IPS-18c (cell line): ENCODE measurements around the gene TMEM221.

Source experiments
- H3K4me3 ChIP-seq: 2 replicates; pipeline ENCODE4 v1.7.0; 2013; ENCODE audit warnings: low read depth, mild to moderate bottlenecking, low read length, moderate library complexity; ENCODE audit not compliant: insufficient read depth
- H3K9me3 ChIP-seq: one replicate; pipeline ENCODE4 v1.6.1; 2013; ENCODE audit warnings: mild to moderate bottlenecking, low read length, moderate library complexity; ENCODE audit not compliant: control insufficient read depth, insufficient read depth

TMEM221 gene

DNA sequence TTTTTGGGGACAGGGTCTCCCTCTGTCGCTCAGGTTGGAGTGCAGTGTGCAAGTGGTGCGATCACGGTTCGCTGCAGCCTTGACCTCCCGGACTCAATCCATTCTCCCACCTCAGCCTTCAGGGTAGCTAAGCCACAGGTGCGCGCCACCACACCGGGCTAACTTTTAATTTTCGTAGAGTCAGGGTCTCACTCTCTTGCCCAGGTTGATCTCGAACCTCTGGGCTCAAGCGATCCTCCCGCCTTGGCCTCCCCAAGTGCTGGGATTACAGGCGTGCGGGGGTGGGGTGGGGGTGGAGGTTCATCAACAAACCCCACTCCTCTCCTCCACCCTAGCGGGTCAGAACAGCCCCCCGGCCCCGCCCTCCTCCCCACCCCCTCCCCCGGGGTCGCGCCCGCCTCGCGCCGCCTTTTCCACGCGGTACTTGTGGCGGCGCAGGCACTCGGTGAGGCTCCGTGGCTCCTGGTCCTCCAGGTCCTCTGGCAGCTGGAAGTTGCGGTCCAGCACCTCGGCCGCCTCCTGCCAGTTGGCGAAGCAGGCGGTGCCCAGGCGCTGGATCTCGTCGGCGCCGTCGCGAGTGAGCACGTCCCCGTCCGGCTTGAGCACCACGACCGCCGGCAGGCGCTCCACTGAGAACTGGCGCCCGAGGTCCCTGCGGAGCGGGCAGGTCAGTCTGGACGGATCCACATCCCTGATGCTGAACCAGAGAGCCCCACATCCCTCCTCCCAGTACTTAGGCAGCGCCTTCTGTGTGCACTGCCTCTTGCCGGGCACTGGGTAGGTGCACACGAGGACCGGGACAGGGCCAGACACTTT is 7.0 kb upstream of the TMEM221 start:
- H3K4me3 ChIP-seq, result no peak overlapping the region
- H3K9me3 ChIP-seq, result no peaks in the 10 kb centered on the region

DNA sequence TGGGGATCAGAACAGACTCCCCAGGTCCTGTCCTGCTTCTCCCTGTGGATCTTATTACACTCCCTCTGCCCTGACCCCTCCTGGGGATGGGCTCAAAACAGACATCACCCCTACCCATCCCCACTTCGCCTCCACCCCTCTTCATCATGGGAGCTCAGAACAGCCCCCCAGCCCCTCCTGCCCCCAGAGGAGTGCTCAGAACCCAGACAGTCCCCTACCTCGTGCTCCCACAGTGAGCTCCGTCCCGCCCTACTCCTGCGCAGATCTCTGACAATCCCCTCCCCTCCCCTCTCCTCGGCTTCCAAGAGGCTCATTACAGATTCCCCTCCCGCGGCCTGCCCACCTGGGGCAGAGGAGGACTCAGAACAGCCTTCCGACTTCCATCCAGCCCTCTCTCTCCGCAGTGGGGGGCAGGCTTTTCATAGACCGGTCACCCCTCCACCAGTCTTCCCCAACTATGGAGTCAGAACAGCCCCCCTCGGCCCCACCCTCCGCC is 6.2 kb upstream of the TMEM221 start:
- no peaks in the 10 kb centered on the region for H3K9me3 ChIP-seq
- H3K4me3 ChIP-seq, result peak overlapping the region; percentile 28; the same call in 1 of the 2 replicates

DNA sequence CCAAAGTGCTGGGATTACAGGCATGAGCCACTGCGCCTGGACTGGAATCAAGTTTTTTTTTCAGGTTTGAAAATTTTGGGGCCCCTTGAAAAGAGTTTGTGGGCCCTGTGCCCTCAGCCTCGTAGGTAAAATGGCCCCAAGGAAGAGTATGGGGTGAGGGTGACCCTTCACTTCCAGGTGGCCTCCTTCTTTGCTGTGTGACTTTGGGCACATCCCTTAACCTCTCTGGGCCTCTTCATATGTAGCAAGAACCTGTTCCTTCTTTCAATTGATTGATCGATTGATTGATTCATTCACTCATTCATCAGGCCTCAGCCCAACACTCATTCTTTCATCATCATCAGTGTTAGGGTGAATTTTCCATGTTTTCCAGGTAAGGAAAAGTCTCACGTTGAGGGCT is 3.4 kb upstream of the TMEM221 start:
- H3K4me3 ChIP-seq, result no peak overlapping the region

DNA sequence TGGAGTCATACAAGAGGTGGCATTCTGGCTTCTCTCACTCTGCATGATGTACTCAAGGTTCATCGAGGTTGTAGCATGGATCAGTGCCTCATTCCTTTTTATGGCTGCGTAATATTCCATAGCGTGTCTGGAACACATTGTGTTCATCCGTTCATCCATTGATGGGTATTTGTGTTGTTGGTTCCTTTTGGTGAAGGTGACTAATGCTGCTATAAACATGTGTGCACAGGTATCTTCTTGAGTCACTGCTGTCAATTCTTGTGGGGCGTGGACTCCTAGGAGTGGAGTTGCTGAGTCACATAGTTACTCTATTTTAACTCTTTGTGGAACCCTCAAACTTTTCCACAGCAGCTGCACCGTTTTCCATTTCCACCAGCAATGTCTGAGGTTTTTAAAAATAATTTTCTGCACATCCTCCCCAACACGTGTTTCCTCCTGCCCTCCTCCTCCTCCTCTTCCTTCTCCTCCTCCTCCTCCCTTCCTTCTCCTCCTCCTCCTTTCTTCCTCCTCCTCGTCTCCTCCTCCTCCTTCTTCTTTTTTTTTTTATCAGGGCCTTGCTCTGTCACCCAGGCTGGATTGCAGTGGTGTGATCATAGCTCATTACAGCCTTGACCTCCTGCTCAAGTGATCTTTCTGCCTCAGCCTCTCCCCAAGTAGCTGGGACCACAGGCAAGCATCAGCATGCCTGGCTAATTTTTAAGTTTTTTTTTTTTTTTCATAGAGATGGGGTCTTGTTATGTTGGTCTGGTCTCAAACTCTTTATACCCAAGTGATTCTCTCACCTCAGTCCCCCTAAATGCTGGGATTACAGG is 2.0 kb upstream of the TMEM221 start:
- no peaks in the 10 kb centered on the region for H3K9me3 ChIP-seq
- H3K4me3 ChIP-seq, result no peak overlapping the region

More for the DNA sequence above, 3.4 kb upstream of the TMEM221 start:
- no peaks in the 10 kb centered on the region for H3K9me3 ChIP-seq

DNA sequence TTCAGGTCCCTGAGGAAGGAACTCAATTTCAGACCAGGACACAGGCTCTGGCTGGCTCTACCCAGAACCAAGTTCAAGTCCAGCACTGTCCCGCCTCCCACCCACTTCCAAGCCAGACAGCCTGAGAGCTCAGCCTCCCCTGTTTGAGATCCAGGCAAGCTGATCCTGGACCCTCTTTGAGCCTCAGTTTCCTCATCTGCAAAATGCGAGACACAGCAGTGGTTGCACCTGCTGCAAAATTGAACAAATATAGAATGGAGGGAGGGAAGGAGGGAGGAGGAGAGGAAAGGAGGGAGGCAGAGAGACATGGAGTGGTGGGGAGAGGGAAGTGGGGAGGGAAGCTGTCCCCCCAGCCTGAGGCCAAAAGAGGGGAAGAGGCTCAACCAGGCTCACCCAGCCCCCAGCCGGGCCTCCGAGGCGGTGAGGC is 751 bp downstream of the TMEM221 start:
- Histone ChIP-seq H3K4me3 (peak overlapping the region; percentile 56), H3K9me3 (no peaks in the 10 kb centered on the region)

DNA sequence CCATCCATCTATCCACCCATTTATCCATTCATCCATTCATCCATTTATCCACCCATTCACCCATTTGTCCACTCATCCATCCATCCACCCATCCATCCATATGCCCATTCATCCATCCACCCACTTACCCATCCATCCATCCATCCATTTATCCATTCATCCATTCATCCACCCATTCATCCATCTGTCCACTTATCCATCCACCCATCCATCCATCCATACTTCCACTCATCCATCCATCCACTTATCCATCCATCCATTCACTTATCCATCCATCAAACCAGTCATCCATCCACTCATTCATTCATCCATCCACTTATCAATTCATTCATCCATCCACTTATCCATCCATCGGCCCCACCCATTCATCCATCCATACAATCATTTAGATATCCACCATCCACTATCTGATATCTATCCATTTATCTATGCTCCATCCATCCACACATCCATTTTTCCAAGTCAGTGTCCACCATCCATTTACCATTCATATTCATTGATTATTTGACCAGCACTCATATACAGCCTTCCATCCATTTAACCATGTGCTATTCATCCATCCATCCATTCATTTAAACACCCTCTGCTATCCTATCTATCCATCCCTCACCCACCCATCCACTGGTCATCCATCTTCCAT is 2.8 kb downstream of the TMEM221 start:
- Histone ChIP-seq H3K4me3 (no peak overlapping the region), H3K9me3 (no peaks in the 10 kb centered on the region)

DNA sequence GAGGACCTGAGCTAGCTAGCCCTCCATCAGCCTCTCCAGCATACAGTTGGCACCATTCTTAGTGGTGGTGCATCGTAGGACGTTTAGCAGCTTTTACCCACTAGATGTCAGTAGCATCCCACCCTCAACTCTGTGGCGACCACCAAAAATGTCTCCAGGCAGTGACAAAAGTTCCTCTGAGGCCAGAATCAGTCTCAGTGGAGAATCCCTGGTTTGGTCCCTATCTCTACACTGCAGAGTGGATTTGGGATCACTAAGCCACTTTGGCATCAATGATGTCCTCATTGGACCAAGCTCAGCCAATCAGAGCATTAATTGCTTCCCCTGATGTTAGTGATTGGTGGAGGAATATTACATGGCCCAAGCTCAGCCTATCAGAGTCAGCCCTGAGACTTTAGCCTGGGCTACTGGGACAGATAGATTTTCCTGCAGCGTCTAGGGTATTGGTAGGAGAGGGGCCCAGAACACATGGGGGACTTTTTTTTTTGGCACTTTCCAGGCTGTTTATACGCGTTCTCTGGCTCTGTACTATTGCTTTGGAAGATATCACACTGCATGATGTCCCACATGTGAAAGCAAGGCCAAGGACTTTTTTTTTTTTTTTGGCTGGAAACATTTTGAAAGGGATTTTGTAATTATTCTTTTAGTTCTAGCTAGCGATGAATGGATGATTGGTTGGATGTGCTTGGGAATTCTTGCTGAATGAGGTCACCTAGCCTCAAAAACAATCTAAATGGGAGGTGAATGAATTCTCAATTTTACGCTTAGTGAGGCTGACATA is 7.0 kb downstream of the TMEM221 start:
- Histone ChIP-seq H3K9me3 (no peaks in the 10 kb centered on the region), H3K4me3 (no peak overlapping the region)

DNA sequence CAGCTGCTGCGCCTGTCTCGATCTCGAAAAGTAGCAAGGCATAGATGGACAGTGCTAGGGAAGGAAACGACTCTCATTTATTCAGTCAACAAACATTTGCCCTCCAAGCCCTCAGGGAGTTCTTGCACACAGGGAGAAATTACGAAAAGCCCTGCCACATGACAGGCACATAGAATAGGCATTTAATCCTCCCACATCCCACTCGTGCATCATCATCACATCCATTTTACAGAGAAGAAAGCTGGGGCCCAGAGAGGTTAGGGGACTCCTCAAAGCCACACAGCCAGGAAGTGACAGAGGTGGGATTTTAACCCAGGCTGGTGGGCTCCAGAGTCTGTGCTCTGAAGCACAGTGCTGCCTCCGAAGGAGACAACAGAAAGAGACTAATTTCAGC is 11.6 kb downstream of the TMEM221 start:
- no peaks in the 10 kb centered on the region for H3K9me3 ChIP-seq

DNA sequence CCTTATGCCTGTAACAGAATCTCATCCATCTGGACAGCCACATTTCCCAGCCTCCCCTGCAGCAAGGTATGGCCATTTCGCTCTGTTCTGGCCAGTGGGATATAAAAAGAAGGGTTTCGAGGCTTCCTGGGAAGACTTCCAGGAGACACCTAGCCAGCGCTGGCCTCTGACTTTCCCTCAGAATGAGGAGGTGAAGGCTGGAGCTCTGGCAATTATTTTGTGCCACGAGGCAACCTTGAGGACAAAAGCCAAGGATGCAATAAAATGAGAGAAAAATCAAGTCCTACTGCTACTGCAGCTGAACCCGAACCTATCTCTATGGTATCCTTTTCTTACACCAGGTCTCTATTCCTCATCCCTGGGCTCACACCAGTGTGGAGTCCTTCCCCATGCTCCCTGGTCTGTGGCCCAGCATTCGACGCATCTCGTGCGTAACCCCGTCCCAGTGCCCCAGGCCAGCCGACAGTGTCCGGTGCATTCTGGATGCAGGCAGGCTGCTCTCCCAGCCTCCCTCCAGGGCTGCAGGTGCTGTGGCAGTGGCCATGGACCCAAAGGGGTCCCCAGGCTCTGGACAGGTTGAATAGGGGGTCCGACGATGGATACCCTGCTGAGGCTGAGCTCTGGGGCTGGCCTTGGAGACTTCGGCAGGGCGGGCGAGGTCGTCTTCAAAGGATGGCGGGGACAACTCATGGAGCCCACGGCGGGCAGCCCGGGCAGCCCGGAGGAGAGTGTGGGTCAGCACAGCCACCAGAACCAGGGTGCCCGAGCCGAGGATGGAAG is 12.2 kb downstream of the TMEM221 start:
- no peaks in the 10 kb centered on the region for H3K9me3 ChIP-seq
- no peak overlapping the region for H3K4me3 ChIP-seq

More for the DNA sequence above, 11.6 kb downstream of the TMEM221 start:
- H3K4me3 ChIP-seq, result no peak overlapping the region

DNA sequence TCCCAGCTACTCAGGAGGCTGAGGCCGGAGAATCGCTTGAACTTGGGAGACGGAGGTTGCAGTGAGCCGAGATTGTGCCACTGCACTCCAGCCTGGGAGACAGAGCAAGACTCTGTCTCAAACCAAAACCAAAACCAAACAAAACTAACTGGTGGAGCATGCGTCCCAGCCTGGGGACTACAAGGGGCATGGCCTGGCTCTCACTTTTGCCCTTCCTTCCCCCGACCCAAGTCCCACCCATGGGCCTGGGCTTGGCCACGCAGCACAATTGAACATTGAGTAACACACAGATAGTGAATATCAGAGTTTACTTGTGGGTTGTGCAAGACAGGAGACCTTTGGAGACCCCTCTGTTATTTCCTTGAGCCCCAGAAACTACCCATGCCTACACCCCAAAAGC is 13.2 kb downstream of the TMEM221 start:
- Histone ChIP-seq H3K4me3 (no peak overlapping the region), H3K9me3 (no peaks in the 10 kb centered on the region)

DNA sequence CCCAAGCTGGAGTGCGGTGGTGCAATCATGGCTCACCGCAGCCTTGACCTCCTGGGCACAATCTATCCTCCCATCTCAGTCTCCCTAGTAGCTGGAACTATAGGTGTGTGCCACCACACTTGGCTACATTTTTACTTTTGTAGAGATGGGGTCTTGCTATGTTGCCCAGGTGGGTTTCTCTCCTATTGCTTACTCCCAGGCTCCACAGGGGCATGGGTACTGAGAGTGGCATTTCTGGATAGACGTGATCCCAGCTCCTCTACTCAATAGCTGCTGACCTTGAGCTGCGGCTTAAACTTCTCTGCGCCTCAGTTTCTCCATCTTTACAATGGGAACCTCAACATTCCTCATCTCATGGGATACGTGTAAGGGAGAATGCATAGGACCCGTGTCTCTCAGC is 17.1 kb downstream of the TMEM221 start:
- H3K9me3 ChIP-seq, result no peaks in the 10 kb centered on the region
- H3K4me3 ChIP-seq, result no peak overlapping the region

DNA sequence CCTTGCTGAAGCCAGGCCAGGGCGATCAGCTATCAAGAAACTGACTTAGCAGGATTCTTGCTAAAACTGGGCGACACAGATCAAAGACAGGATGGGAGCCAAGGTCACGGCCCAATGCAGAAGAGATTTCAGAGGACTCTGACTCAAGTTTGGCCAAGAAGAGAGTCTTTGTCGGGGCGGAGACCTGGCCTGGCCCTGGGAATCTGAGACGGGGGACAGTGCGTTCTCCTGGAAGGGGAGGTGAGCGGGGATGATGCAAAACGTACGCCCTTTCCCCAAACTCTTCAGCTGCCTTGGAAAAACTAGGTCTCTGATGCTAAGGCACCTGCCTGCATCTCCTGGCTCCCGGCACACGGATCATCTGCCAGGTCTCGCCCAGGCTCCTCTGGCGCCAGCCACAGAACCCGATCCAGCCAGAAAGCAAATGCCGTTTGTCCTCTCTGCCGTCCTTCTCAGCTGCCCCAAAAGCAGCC is 18.8 kb downstream of the TMEM221 start:
- Histone ChIP-seq H3K4me3 (no peak overlapping the region), H3K9me3 (no peaks in the 10 kb centered on the region)

DNA sequence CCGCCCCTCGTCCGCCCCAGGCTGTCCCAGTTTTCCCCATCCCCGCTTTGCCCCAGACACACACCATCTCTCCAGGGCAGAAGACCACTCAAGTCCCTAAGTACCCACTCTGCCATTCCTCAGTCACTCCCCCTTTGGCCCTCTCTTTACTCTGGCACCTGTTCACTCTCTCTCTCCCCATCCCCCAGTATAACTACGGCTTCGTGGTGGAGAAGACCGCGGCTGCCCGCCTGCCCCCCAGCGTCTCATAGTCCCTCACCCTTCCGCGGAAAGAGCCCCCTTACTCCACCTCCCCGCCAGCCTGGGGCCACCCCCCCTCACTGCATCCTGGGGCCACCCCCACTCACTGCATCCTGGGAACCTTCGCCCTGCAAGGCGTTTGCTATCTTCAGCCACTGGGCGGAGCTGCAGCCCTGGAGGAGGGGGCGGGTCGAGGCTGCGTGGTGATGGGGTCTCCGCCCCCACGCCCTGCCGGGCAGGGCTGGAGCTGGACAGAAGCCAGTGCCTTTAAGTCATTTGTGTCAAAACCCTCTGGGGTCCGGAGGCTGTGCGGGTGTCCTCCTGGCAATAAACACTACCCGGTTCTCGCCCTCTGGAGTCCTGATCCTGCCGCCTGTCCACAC is 23.6 kb downstream of the TMEM221 start:
- Histone ChIP-seq H3K9me3 (no peaks in the 10 kb centered on the region), H3K4me3 (peak overlapping the region; percentile 38; the same call in 1 of the 2 replicates)

DNA sequence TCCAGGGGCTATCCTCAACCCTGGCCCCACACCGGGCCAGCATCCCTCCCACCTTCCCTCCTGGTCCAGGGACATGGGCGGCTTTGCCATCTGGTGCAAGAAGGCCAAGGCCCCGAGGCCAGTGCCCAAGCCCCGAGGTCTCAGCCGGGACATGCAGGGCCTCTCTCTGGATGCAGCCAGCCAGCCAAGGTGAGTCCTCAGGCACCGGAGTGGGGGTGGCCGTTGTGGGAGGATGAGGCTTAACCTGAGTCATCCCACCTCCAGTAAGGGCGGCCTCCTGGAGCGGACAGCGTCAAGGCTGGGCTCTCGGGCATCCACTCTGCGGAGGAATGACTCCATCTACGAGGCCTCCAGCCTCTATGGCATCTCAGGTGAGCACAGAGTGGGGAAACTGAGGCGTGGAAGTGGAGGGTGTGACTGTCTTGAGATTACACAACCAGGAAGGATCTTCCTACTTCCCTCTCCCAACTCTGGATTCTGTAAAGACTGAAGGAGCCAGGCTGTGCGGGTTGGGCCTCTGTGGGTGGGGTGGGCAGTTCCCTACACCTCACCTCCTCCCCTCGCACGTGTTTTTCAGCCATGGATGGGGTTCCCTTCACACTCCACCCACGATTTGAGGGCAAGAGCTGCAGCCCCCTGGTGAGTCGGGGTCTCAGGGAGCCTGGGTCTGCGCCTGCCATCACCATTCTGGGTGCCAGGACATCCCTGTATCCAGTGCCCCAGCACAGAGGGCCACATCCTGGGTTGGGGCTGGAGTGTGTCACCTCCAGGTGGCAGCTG is 24.8 kb downstream of the TMEM221 start:
- Histone ChIP-seq H3K4me3 (no peak overlapping the region), H3K9me3 (no peaks in the 10 kb centered on the region)

DNA sequence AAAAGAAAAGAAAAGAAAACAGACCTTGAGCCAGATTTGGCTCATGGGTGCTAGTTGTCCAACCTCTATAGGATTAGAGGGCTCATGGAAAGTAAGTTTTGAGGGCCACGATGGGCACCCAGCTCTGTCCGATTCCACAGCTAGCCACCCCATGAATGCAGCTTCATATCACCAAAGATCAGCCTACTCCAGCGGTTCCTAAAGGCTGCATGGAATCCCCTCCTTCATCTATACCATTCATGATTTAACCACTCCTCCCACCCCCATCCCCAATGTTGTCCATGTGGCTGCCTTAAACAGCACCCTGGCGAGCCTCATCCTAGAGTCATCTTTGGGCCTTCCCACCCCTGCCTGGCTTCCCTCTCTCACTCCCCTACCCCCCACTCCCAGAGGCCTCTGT is 26.5 kb downstream of the TMEM221 start:
- Histone ChIP-seq H3K9me3 (no peaks in the 10 kb centered on the region), H3K4me3 (no peak overlapping the region)
